ENCODE data around the gene SPAG16.

The SPAG16 gene

DNA sequence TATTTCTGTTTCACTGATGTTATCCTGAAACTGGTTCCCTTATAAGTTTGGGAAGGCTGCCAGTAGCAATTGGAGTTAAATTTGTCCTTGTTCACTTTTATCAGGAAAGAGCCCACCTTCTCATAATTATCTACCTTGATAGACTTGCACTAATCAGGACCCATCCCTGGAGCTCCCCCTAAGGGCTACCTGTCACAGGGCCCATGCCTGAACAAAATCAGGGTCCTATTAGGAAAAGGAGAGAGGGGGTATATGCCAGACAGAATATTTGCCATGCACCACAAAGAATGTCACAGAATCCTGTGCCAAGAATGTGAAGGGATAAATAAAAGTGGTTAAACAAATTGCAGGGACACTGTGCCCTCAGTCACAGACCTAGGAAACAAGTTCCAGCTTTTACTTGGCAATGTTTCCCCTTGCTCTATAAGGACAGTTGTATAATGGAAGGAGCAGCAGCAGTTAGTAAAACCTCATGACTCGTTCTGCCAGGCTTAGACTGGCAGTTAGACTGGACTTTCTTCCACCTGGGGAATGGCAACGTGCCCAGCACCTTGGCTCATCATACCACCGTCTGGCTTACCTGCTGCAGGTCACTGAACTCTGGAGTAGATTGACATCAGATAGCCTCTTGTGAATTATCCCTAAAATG lies 1094.3 kb downstream of the SPAG16 start:
- H3K27ac ChIP-seq (ENCODE audit: low read depth, low read length): no peak overlapping the region
- no peak overlapping the region for H3K4me3 ChIP-seq (ENCODE audit: low read length)
- H3K9ac ChIP-seq (ENCODE audit: low read depth, low read length): no peak overlapping the region
- H3K4me1 ChIP-seq (ENCODE audit: insufficient read depth, low read length): no peaks in the 10 kb centered on the region
- H3K27me3 ChIP-seq (ENCODE audit: insufficient read depth, low read length): no peaks in the 10 kb centered on the region
- no peaks in the 10 kb centered on the region for H3K36me3 ChIP-seq (ENCODE audit: insufficient read depth, low read length)
- WGBS: 84% methylated on average over 3 of the region's 3 CpGs
- H3K9me3 ChIP-seq (ENCODE audit: insufficient read depth, low read depth, low read length): no peaks in the 10 kb centered on the region

DNA sequence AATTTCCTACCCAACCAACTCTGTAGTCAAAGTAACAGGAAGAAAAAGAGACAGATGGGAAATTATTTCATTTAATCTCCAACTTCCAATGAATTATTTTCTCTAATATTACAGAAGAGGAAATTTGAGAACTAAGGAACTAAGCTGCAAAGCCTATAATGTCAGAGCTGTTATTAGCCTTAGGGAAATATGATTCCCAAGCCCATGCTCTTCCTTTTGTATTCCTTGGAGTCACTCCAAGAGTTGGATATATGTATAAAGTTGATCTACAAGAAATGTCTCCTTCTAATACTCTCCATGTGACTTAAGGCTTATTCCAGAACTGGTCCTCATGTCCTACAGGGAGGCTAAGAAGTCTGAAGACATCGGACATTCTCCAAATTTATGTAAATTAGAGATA lies 1095.0 kb downstream of the SPAG16 start:
- Histone ChIP-seq H3K4me1 (ENCODE audit: insufficient read depth, low read length) (no peaks in the 10 kb centered on the region), H3K36me3 (ENCODE audit: insufficient read depth, low read length) (no peaks in the 10 kb centered on the region), H3K9me3 (ENCODE audit: insufficient read depth, low read depth, low read length) (no peaks in the 10 kb centered on the region), H3K9ac (ENCODE audit: low read depth, low read length) (no peak overlapping the region), H3K27me3 (ENCODE audit: insufficient read depth, low read length) (no peaks in the 10 kb centered on the region), H3K27ac (ENCODE audit: low read depth, low read length) (no peak overlapping the region), H3K4me3 (ENCODE audit: low read length) (no peak overlapping the region)
- WGBS: 90% methylated on average over 1 of the region's 1 CpG

- Histone ChIP-seq H3K9me3 (ENCODE audit: insufficient read depth, low read depth, low read length) (no peaks in the 10 kb centered on the region), H3K9ac (ENCODE audit: low read depth, low read length) (no peak overlapping the region), H3K27ac (ENCODE audit: low read depth, low read length) (no peak overlapping the region), H3K4me3 (ENCODE audit: low read length) (no peak overlapping the region), H3K27me3 (ENCODE audit: insufficient read depth, low read length) (no peaks in the 10 kb centered on the region), H3K4me1 (ENCODE audit: insufficient read depth, low read length) (no peaks in the 10 kb centered on the region), H3K36me3 (ENCODE audit: insufficient read depth, low read length) (no peaks in the 10 kb centered on the region)
- 87% methylated on average over 5 of the region's 5 CpGs for WGBS
Observed at GRCh38 chr2:214380681-214381080, 1096.4 kb downstream of the SPAG16 start.

DNA sequence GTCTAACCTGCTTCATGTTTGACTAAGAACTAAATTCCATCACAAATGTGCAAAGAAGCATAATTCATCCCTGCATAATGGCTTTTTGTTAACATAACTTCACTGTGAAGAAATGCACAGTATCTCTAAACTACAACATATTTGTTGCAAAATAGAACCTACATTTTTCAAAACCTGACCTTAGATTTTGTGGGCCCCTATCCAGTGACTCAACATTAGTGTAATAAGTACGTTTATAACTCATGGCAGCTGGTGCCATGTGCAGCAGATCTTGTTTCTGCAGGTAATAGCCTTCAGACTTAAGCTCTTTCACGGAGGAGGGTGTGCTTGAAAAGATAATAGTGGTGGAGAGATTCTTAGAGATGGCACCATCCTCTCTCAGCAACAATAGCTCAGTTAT lies 1098.0 kb downstream of the SPAG16 start:
- no peak overlapping the region for H3K4me3 ChIP-seq (ENCODE audit: low read length)
- no peak overlapping the region for H3K27ac ChIP-seq (ENCODE audit: low read depth, low read length)
- H3K4me1 ChIP-seq (ENCODE audit: insufficient read depth, low read length): no peaks in the 10 kb centered on the region
- no peaks in the 10 kb centered on the region for H3K27me3 ChIP-seq (ENCODE audit: insufficient read depth, low read length)
- 93% methylated on average over 2 of the region's 2 CpGs for WGBS
- H3K9ac ChIP-seq (ENCODE audit: low read depth, low read length): no peak overlapping the region
- H3K9me3 ChIP-seq (ENCODE audit: insufficient read depth, low read depth, low read length): no peaks in the 10 kb centered on the region
- H3K36me3 ChIP-seq (ENCODE audit: insufficient read depth, low read length): no peaks in the 10 kb centered on the region

GRCh38 chr2:214386720-214387119 lies 1102.5 kb downstream of the SPAG16 start:
- no peak overlapping the region for H3K27ac ChIP-seq (ENCODE audit: low read depth, low read length)
- 97% methylated on average over 2 of the region's 2 CpGs for WGBS
- H3K9ac ChIP-seq (ENCODE audit: low read depth, low read length): no peak overlapping the region
- H3K36me3 ChIP-seq (ENCODE audit: insufficient read depth, low read length): no peaks in the 10 kb centered on the region
- no peaks in the 10 kb centered on the region for H3K9me3 ChIP-seq (ENCODE audit: insufficient read depth, low read depth, low read length)
- H3K27me3 ChIP-seq (ENCODE audit: insufficient read depth, low read length): no peaks in the 10 kb centered on the region
- H3K4me3 ChIP-seq (ENCODE audit: low read length): no peak overlapping the region
- H3K4me1 ChIP-seq (ENCODE audit: insufficient read depth, low read length): no peaks in the 10 kb centered on the region

DNA sequence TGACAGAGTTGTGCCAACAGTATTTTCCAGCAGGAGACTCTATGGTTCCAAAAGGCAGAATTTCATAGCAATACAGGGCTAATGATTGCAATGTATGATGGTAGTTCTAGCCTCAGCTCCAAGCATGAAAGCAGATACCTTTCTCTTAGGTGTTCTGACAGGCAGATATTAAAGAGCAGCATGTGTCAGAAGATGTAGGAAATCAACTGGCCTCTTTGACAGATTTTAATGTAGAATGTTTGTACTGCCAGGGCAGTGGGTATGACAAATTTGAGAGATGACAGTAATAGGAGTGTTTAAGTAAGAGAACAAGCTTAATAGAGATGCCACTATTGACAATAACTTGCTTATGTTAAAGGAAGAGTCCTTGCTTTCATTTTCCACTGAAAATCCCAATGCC lies 1105.1 kb downstream of the SPAG16 start:
- Histone ChIP-seq H3K4me1 (ENCODE audit: insufficient read depth, low read length) (no peaks in the 10 kb centered on the region), H3K27ac (ENCODE audit: low read depth, low read length) (no peak overlapping the region), H3K27me3 (ENCODE audit: insufficient read depth, low read length) (no peaks in the 10 kb centered on the region), H3K9ac (ENCODE audit: low read depth, low read length) (no peak overlapping the region), H3K4me3 (ENCODE audit: low read length) (no peak overlapping the region), H3K36me3 (ENCODE audit: insufficient read depth, low read length) (no peaks in the 10 kb centered on the region), H3K9me3 (ENCODE audit: insufficient read depth, low read depth, low read length) (no peaks in the 10 kb centered on the region)

DNA sequence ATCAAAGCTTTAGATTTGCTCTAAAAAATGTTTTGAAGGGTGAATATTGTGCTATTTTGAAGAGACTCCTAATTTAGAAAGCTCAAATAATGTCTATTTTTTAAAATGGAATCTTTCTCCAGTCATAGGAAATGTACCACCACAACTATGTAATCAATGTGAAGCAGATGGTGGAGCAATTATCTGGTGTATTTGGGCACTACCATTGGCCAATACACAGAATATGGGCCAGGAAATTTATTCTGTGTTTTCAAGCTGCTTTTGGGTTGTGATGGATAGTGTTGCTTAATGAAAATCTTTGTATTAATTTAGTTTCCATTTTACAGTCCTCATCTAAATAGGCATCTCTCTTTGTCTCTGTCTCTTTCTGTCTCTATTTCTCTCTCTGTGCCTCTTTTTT lies 1109.5 kb downstream of the SPAG16 start:
- Histone ChIP-seq H3K36me3 (ENCODE audit: insufficient read depth, low read length) (no peaks in the 10 kb centered on the region), H3K27me3 (ENCODE audit: insufficient read depth, low read length) (no peaks in the 10 kb centered on the region), H3K4me3 (ENCODE audit: low read length) (no peak overlapping the region), H3K9me3 (ENCODE audit: insufficient read depth, low read depth, low read length) (no peaks in the 10 kb centered on the region), H3K27ac (ENCODE audit: low read depth, low read length) (no peak overlapping the region), H3K4me1 (ENCODE audit: insufficient read depth, low read length) (no peaks in the 10 kb centered on the region), H3K9ac (ENCODE audit: low read depth, low read length) (no peak overlapping the region)

- H3K9ac ChIP-seq (ENCODE audit: low read depth, low read length): no peak overlapping the region
- WGBS: 93% methylated on average over 1 of the region's 1 CpG
- no peaks in the 10 kb centered on the region for H3K36me3 ChIP-seq (ENCODE audit: insufficient read depth, low read length)
- H3K4me3 ChIP-seq (ENCODE audit: low read length): no peak overlapping the region
- H3K9me3 ChIP-seq (ENCODE audit: insufficient read depth, low read depth, low read length): no peaks in the 10 kb centered on the region
- H3K4me1 ChIP-seq (ENCODE audit: insufficient read depth, low read length): no peaks in the 10 kb centered on the region
- H3K27me3 ChIP-seq (ENCODE audit: insufficient read depth, low read length): no peaks in the 10 kb centered on the region
- no peak overlapping the region for H3K27ac ChIP-seq (ENCODE audit: low read depth, low read length)
Observed at GRCh38 chr2:214395040-214395439, 1110.8 kb downstream of the SPAG16 start.

DNA sequence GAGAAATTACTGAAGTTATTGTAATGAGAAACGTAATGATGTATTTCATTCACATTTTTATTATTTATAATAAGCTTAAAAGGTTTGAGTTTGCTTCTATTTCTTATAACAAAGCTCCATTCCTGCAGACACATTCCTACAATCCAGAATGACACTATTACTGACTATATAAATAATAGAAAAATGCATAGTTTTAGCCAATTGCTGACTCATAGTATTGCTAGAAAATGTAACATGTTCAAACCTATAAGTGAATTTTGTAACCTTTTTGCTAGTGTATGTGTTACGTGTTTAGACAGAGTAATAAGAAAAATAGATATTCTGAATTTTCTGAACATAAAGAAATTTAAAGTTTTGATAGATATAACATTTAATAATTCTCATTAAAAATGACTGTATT lies 1117.3 kb downstream of the SPAG16 start:
- Histone ChIP-seq H3K36me3 (ENCODE audit: insufficient read depth, low read length) (no peaks in the 10 kb centered on the region), H3K4me3 (ENCODE audit: low read length) (no peak overlapping the region), H3K9me3 (ENCODE audit: insufficient read depth, low read depth, low read length) (no peaks in the 10 kb centered on the region), H3K27ac (ENCODE audit: low read depth, low read length) (no peak overlapping the region), H3K4me1 (ENCODE audit: insufficient read depth, low read length) (no peaks in the 10 kb centered on the region), H3K9ac (ENCODE audit: low read depth, low read length) (no peak overlapping the region), H3K27me3 (ENCODE audit: insufficient read depth, low read length) (no peaks in the 10 kb centered on the region)
- no CpG with 5 or more reads among the region's 2 CpGs for WGBS

DNA sequence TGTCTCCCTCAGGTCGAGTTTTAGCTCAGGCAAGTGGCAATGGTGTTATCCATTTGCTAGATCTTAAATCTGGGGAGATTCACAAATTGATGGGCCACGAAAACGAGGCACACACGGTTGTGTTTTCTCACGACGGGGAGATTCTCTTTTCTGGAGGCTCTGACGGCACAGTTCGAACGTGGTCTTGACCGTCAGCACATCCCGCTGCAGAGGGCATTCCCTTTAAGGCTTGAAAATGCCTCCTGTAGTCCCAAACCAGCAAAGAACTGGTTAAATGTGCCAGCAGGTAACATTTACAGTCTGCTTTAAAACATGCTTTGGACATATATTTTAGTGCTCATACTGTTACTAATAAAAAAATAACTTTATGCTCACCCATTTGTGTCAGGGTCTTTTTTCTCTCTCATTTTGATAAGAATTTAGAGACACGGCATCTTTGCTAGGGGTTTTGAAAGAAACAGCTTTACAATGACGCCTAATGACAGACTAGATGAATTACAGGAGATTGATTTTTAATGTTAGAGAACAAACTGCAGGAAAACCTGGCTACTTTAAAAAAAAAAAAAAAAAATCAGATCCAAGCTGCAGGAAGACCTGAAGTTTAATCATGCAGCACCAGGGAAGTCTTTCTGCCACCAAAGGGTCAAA lies 1126.0 kb downstream of the SPAG16 start:
- Histone ChIP-seq H3K4me1 (ENCODE audit: insufficient read depth, low read length) (peaks cover 4% of the 10 kb centered on the region; the same call in 1 of the 2 replicates), H3K4me3 (ENCODE audit: low read length) (no peak overlapping the region)
- 59% methylated on average over 13 of the region's 13 CpGs for WGBS

GRCh38 chr2:214410918-214411554 lies 1126.8 kb downstream of the SPAG16 start, which contains the start of gene VWC2L:
VWC2L (plus strand) TSS chr2:214411054; CDS start chr2:214414194, 3,140 bp downstream.
- peaks cover 4% of the 10 kb centered on the region; the same call in 1 of the 2 replicates for H3K4me1 ChIP-seq (ENCODE audit: insufficient read depth, low read length)
- H3K27me3 ChIP-seq (ENCODE audit: insufficient read depth, low read length): peaks cover 7% of the 10 kb centered on the region; the same call in 1 of the 2 replicates
- no peak within 1 kb of the TSS for H3K27ac ChIP-seq (ENCODE audit: low read depth, low read length)
- no peak within 1 kb of the TSS for H3K9ac ChIP-seq (ENCODE audit: low read depth, low read length)
- no peaks in the 10 kb centered on the region for H3K36me3 ChIP-seq (ENCODE audit: insufficient read depth, low read length)
- 18% methylated on average over 19 of the region's 19 CpGs for whole genome bisulfite sequencing
- no peak within 1 kb of the TSS for H3K4me3 ChIP-seq (ENCODE audit: low read length)
- no peaks in the 10 kb centered on the region for H3K9me3 ChIP-seq (ENCODE audit: insufficient read depth, low read depth, low read length)

More for the DNA sequence above, 1126.0 kb downstream of the SPAG16 start:
- no peak overlapping the region for H3K27ac ChIP-seq (ENCODE audit: low read depth, low read length)
- H3K36me3 ChIP-seq (ENCODE audit: insufficient read depth, low read length): no peaks in the 10 kb centered on the region
- no peak overlapping the region for H3K9ac ChIP-seq (ENCODE audit: low read depth, low read length)
- H3K9me3 ChIP-seq (ENCODE audit: insufficient read depth, low read depth, low read length): no peaks in the 10 kb centered on the region
- H3K27me3 ChIP-seq (ENCODE audit: insufficient read depth, low read length): peaks cover 7% of the 10 kb centered on the region; the same call in 1 of the 2 replicates
